Thyroid gland (tissue), 4 donors: ENCODE data around the gene NTN3. TPM values are rescaled to one million over a fixed set of nuclear protein-coding genes. Genes with fewer than 3 reads are reported as not detected.
A peak's percentile ranks its signal among the peaks of the same experiment; 100 is the strongest.

Source experiments
- DNase-seq, 2 donors: peaks; one replicate each; pipeline ENCODE4 v3.0.0-alpha.2; 2019
- H3K27ac ChIP-seq, 3 donors: fragments of 200-600 bp; sonication (generic); 1 replicate in 2 of 3; 2 replicates in 1 of 3; pipeline ENCODE4 v1.5.1; 2016 to 2019; ENCODE audit warnings: mild to moderate bottlenecking in 1 of 3, moderate library complexity in 1 of 3
- H3K27me3 ChIP-seq: fragments of 200-600 bp; sonication (generic); one replicate; pipeline ENCODE4 v1.5.1; 2019
- H3K36me3 ChIP-seq, 2 donors: fragments of 200-600 bp; sonication (generic); one replicate each; pipeline ENCODE4 v1.5.1; 2016 to 2019
- H3K4me1 ChIP-seq, 2 donors: fragments of 200-600 bp; sonication (generic); one replicate each; pipeline ENCODE4 v1.5.1; 2017 to 2019
- H3K4me3 ChIP-seq, 3 donors: fragments of 200-600 bp; sonication (generic); replicated peaks in 1 of 3; 1 replicate in 2 of 3; 2 replicates in 1 of 3; pipeline ENCODE4 v1.5.1; 2016; ENCODE audit warnings: mild to moderate bottlenecking in 1 of 3
- H3K9me3 ChIP-seq: fragments of 200-600 bp; sonication (generic); one replicate; pipeline ENCODE4 v1.5.1; 2017
- POLR2A ChIP-seq, 2 donors: fragments of 450-650 bp; IDR thresholded peaks; one replicate each; pipeline ENCODE4 v1.6.1; 2017; ENCODE audit warnings: antibody characterized with exemption in 2 of 2, mild to moderate bottlenecking in 2 of 2, moderate library complexity in 1 of 2
- WGBS, 2 donors: methylation state at CpG; one replicate each; pipeline ENCODE4 v1.1.5; 2017; 5-methylcytosine and 5-hydroxymethylcytosine counted together
- intact Hi-C: fragments of 100-400 bp; cut with DNase I; formaldehyde crosslinking; loops from one replicate; pipeline ENCODE4 v1.15.1; 2023
- total RNA-seq, 4 donors: library from RNA; depleted of rRNA; stranded (reverse); fragments of >200 nt; gene quantifications; one replicate each; pipeline ENCODE4 v1.2.3, GENCODE V29; 2016
- TF ChIP-seq, protein P1 (sequence below), 6 experiments: fragments of 200-600 bp in 3 of 6; fragments of 450-650 bp in 3 of 6; sonication (generic) in 3 of 6; IDR thresholded peaks; one replicate each; pipeline ENCODE4 v1.5.1; 2016 to 2019; ENCODE audit warnings: antibody characterized with exemption in 6 of 6, mild to moderate bottlenecking in 2 of 6, inconsistent platforms in 1 of 6, moderate library complexity in 1 of 6

NTN3 gene
- total RNA-seq, 4 donors from 2014 or later: 0.13 to 0.63 (median 0.56) TPM; not detected in 1

DNA sequence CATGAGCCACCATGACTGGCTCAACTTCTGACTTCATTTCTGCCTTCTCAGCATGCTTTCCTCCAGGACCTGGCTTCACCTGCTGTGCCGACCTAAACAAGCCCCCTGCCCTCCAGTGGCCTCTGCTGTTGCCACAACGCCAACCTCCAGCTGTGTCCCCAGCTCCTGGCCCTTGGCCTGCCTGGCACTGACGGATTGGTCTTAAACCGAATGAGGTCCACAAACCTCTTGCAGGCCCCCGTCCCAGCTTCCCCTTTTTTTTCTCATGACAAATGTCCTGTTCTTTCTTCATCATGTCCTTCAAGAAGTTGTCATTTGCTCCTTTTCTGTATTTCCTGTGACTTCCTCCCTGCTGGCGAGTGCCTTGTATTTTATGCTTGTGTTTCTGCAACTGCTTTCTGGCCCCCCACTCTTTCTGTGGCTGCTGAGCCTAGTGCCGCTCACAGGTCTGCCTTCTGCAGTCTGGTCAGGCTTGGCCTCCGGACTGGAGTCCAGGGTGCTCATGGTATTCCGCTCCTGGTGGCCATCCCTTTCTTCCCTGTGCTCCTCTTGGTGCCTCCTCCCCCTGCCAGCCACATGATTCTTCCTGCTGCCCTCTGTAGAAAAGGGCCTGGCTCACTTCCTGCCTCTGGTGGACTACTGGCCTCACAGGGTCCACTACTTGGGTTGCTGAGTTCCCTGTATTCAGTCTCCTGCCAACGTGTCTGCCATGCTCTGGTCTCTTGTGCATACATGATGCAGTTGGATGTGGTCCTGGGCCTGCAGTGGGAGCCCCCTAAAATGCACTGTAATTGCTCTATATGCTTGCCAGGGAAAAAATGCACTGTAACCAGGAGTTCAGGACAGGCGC lies 45.5 kb downstream of the NTN3 start:
- Histone ChIP-seq H3K4me3 (no peak overlapping the region), H3K36me3 (no peaks in the 10 kb centered on the region), H3K27me3 (no peaks in the 10 kb centered on the region), H3K9me3 (no peaks in the 10 kb centered on the region), H3K4me1 (peaks cover 41 to 68% of the 10 kb centered on the region in 2 donors), H3K27ac (peak overlapping the region in 2 of 3 donors; percentile 24 to 28)
- TF ChIP-seq, protein P1, sequence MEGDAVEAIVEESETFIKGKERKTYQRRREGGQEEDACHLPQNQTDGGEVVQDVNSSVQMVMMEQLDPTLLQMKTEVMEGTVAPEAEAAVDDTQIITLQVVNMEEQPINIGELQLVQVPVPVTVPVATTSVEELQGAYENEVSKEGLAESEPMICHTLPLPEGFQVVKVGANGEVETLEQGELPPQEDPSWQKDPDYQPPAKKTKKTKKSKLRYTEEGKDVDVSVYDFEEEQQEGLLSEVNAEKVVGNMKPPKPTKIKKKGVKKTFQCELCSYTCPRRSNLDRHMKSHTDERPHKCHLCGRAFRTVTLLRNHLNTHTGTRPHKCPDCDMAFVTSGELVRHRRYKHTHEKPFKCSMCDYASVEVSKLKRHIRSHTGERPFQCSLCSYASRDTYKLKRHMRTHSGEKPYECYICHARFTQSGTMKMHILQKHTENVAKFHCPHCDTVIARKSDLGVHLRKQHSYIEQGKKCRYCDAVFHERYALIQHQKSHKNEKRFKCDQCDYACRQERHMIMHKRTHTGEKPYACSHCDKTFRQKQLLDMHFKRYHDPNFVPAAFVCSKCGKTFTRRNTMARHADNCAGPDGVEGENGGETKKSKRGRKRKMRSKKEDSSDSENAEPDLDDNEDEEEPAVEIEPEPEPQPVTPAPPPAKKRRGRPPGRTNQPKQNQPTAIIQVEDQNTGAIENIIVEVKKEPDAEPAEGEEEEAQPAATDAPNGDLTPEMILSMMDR (IDR thresholded peaks at IDR 0.05): no peak
- TF ChIP-seq POLR2A (IDR thresholded peaks at IDR 0.05): no peak
- intact Hi-C loops: no loop called here
- WGBS, 2 donors: 66 to 70% methylated on average over 11 of the region's 11 CpGs
- DNase-seq: peak in 1 of 2 donors; percentile 4

DNA sequence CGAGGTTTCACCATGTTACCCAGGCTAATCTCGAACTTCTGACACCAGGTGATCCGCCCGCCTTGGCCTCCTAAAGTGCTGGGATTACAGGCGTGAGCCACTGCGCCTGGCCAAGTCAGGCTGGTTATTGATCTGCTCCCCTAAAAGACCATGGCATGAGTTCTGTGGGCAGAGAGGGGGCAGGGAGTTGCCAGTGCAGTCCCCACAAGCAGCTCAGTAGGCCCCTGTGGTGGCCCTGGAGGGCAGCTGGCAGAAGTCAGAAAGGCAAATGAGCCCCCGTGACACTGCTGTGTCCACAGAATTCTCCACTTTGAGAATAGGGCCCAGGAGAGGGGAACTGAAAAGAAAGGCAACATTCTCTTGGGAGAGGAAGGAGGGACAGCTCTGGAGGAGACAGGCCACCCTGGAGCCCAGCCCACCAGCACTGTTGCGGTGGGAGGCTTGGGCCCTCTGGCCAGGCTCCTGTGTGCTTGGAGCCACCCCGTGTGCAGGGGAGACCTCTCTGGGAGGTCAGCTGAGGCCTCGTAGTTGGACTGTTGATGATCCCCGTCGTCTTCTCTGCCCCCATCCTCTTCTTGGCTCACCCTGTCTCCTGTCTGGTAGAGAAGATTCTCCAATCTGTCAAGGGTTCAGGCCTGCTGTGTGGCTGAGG lies 47.0 kb downstream of the NTN3 start:
- no peaks in the 10 kb centered on the region for H3K36me3 ChIP-seq
- H3K4me3 ChIP-seq: no peak overlapping the region
- no peaks in the 10 kb centered on the region for H3K27me3 ChIP-seq
- TF ChIP-seq, protein P1 (IDR thresholded peaks at IDR 0.05): no peak
- no peak for TF ChIP-seq POLR2A (IDR thresholded peaks at IDR 0.05)
- peaks cover 38 to 60% of the 10 kb centered on the region in 2 donors for H3K4me1 ChIP-seq
- H3K9me3 ChIP-seq: no peaks in the 10 kb centered on the region
- peak overlapping the region in 1 of 3 donors; percentile 23 for H3K27ac ChIP-seq
- WGBS, 2 donors: 86 to 90% methylated on average over 12 of the region's 12 CpGs
- peak in 1 of 2 donors; percentile 1 for DNase-seq
- intact Hi-C loops: no loop called here

DNA sequence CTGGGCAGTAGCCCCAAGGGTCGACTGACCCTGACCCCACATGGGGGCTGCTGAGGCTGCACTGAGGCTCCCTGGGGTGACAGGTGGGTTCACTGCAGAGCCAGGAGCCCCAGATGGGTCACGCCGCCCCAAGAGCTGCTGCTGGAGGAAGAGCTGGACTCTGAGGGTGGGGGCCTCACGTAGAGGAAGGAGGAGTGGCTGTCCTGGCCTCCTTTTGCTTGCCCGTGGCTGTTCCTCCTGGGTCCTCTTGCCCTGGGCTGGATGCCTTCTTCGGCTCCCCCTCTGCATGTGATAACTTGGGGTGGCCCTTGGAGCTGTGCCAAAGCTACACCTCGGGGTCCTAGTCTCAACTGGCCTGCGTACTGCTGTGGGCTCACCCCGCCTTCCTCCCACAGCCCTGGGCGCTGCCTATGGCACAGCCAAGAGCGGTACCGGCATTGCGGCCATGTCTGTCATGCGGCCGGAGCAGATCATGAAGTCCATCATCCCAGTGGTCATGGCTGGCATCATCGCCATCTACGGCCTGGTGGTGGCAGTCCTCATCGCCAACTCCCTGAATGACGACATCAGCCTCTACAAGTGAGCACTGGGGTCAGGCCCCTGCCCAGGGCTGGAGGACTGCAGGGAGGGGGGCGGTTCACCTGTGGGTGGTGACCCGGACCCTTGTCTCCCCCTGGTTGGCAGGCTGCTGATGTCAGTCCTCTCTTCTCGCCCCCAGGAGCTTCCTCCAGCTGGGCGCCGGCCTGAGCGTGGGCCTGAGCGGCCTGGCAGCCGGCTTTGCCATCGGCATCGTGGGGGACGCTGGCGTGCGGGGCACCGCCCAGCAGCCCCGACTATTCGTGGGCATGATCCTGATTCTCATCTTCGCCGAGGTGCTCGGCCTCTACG lies 48.0 kb downstream of the NTN3 start:
- Histone ChIP-seq H3K27ac (peak overlapping the region in 2 of 3 donors; percentile 57 to 78), H3K36me3 (peaks cover 0 to 3% of the 10 kb centered on the region in 2 donors), H3K9me3 (no peaks in the 10 kb centered on the region), H3K27me3 (no peaks in the 10 kb centered on the region), H3K4me1 (peaks cover 35 to 57% of the 10 kb centered on the region in 2 donors), H3K4me3 (no peak overlapping the region)
- 89 to 94% methylated on average over 22 to 29 of the region's 39 CpGs for WGBS, 2 donors
- TF ChIP-seq, protein P1 (IDR thresholded peaks at IDR 0.05): no peak
- TF ChIP-seq POLR2A (IDR thresholded peaks at IDR 0.05): no peak
- DNase-seq: peak in 1 of 2 donors; percentile 4
- intact Hi-C loops: no loop called here

DNA sequence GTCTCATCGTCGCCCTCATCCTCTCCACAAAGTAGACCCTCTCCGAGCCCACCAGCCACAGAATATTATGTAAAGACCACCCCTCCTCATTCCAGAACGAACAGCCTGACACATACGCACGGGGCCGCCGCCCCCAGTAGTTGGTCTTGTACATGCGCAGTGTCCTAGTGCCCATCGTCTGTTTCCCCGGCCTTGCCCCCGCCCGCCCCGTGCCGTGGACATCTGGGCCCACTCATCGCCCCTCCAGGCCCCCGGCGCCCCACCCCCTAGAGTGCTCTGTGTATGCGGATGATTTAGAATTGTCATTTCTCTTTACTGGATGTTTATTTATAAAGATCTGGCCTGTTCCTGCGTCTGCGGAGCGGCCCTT lies 48.6 kb downstream of the NTN3 start:
- Histone ChIP-seq H3K27ac (peak overlapping the region; percentile 49 to 78 (median 57)), H3K4me3 (no peak overlapping the region), H3K36me3 (peaks cover 0 to 3% of the 10 kb centered on the region in 2 donors), H3K9me3 (no peaks in the 10 kb centered on the region), H3K27me3 (no peaks in the 10 kb centered on the region), H3K4me1 (peaks cover 35 to 57% of the 10 kb centered on the region in 2 donors)
- no peak for DNase-seq
- intact Hi-C loops: no loop called here
- no peak for TF ChIP-seq POLR2A (IDR thresholded peaks at IDR 0.05)
- TF ChIP-seq, protein P1 (IDR thresholded peaks at IDR 0.05): no peak
- WGBS, 2 donors: 55 to 59% methylated on average over 22 of the region's 22 CpGs
